Fibroblast of skin of abdomen (primary cell): ENCODE data around the gene PES1. TPM values are rescaled to one million over a fixed set of nuclear protein-coding genes. Genes with fewer than 3 reads are reported as not detected.
"Not testable (repeated sequence)": the region's sequence is repeated elsewhere in the genome, so short reads cannot be mapped to it uniquely, and the experiment has no call there.

Source experiments
- DNase-seq: peaks from one replicate; pipeline ENCODE4 v3.0.0-alpha.2; 2013
- polyA plus RNA-seq, 2 experiments: library from polyadenylated mRNA; unstranded; fragments of 120-200 nt; gene quantifications; one replicate each; pipeline ENCODE4 v1.2.1, GENCODE V29; 2013; ENCODE audit not compliant: insufficient read length in 2 of 2

PES1 gene
- 87.9 TPM for polyA plus RNA-seq (2013, experiment 1 of 2; ENCODE audit: insufficient read length)
- 88.9 TPM for polyA plus RNA-seq (2013, experiment 2 of 2; ENCODE audit: insufficient read length)

DNA sequence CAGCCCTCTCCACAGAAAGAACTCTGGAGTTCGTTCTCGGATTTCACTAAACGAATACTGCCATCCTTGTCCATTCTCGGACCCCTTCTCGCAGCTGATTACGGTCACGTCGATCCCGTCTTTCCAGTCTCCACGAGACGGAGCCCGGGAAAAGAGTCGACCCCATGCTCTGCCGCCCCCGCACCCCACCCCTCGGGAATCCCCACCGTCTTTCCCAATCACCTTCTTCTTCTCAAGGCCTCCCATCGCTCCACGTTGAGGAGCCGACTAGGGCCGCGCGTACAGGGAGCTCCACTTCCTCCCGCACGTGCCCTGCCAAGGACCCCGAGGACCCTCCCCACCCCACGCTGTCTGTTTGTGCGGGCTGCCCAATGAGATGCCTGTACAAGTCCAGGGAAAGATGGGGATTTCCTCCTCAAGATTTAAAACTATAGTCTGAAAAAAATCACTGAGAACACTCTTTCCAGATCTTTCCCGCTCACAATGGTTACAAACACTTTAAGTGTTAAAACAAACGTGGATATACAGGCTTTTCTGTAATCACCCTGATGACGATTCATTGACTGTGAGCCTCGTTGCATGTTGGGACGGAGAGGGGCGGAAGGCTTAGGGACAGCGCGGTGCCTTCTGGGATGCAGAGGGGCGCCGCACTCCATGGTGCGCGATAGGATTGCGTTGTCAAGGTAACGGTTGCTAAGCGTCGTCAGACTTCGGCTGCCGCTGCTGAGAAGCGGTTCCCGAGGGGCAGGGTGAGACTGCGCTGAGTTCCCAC lies at the start of gene PES1:
TSS of gene PES1 (minus strand) at position 323 of the 772 bp plus-strand sequence. CDS start at position 246, 77 bp downstream.
- DNase-seq, result peak; percentile 99

DNA sequence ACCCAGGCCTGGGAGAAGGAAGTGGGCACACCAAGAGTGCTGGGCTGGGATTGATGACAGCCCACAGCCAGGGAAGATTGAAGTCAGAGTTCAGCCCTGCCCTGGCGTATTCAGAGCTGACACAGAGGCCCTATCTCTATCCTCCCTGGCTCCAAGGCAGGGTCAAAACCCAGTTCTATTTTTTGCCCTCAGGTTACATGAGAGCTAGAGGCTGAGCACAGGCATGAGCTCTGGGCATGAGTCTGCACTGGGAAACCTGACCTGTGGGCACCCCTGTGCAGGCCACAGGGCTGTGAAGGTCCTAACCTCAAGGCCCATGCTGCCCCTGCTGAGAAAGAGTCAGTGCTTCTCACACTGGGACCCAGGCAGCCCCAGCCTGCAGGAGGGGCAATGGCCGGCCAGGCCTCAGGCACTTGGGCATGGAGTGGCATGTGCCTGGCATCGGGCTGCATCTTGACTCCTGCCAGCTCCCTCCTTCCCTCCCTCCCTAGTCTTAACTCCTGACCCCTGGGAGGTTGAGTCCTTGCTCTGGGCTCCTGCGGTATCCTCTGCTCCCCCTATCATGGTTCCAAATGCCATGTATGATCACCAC lies 49.2 kb upstream of the PES1 start:
- no peak for DNase-seq

GRCh38 chr22:30640361-30640760 lies 48.7 kb upstream of the PES1 start:
- no peak for DNase-seq

DNA sequence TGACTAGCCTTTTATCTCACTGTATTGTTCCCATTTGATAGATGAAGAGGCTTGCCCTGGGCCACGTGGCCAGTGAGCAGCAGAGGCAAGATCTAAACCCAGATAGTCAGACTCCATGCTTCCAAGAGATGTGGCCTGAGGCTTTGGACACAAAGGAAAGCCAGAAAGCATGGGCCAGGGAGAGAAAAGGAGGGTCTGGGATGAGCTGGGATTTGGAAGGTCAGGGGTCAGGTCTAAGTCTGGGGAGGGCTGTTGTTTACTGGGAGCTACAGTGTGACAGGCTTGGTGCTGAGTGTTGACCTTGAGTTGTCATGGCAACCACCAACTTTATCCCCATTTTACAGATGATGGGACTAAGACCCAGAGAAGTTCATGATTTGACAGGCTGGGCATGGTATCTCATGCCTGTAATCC lies 46.0 kb upstream of the PES1 start:
- DNase-seq, result no peak

GRCh38 chr22:30636226-30637077 lies 44.7 kb upstream of the PES1 start:
- DNase-seq, result no peak

DNA sequence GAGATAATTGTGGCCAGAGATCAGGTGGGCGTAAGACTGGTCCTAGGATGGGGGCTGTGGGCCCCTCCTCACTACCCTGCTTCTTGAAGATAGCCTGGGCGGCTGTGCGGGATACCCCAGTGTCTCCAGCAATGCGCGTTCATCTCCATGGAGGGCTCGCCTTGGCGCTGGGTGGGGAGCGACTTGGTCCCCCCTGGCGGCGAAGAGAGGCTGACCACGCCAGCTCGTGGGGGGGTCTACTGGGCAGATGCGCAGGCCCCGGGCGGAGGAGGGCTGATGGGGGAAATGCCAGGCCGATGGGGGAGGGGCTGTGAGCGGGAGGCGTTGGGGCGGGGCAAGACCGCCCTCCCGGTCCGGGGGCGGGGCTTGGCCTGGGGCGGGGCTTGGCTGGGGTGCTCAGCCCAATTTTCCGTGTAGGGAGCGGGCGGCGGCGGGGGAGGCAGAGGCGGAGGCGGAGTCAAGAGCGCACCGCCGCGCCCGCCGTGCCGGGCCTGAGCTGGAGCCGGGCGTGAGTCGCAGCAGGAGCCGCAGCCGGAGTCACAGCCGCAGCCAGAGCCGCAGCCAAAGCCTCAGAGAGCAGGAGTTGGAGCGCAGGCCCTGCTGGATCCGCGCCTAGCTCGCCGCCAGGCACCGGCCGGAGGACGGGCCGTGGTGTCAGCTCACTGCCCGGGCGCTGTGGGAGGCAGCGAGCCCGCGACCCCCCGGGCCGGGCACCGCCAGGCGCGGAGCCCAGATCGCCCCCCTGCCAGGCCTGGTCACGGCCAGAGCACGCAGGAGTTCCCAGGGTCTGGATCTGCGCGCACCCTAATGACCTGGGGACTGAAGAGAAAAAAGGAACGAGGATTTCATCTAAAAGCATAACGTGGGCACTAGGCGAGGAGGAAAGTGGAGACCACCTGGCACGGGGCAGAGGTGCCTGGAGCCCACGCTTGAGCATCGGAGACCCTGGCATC lies 43.8 kb upstream of the PES1 start, which contains the start of gene SLC35E4:
TSS of gene SLC35E4 (plus strand) at position 509 of the 953 bp plus-strand sequence. CDS start 670 bp downstream, outside the sequence.
- peak; percentile 90 for DNase-seq

DNA sequence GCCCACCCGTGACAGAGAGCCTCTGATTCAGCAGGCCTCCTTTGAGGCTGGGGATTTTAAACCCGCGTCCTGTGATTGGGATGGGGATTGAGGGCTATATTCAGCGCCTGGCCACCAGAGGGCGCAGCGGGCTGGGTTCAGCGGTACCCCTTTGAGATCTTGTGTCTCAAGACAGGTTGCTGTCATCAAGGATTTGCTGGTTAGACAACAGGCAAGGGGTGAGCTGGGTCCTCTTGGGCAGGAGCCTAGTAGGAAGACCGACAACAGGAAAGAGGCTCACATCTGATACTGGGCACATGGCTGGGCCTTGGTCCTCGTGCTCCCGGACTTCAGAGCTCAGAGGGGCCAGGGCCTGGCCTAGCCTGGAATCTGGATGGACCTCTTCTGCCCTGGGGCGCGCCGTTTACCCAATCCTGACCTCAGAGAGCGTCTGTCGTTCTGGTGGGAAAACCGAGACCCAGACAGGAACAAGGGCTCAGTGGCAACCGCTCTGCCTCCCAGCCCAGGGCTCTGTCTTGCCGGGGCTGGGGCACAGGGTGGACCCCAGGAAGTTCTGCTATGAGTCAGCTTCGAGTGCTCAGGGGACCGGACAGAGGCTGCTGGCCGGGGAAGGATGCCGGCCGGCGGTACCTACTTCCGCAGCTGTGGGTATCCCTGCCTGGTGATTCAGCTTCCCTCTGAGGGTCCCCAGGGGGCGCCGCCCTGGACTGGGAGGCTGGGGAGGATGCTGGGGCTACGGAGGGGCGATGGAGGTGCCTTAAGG lies 42.9 kb upstream of the PES1 start:
- peak; percentile 87 for DNase-seq

- not testable (repeated sequence) for DNase-seq
Observed at GRCh38 chr22:30631469-30631868, 39.8 kb upstream of the PES1 start.

- DNase-seq, result no peak
Observed at GRCh38 chr22:30628491-30628890, 36.8 kb upstream of the PES1 start.

DNA sequence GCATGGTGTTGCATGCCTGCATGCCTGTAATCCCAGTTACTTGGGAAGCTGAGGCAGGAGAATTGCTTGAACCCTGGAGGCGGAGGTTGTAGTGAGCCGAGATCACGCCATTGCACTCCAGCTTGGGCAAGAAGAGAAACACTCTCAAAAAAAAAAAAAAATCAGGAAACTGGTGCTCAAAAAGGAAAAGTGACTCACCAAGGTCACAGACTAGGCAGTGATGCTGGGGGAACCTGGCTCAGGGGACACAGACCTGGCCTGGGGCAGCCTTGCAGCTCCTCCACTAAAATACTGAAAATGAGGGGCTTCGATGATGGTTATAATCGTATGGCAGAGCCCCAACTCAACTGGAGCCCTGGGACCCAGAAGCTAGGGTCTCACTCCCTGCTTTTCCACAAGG lies 35.8 kb upstream of the PES1 start:
- no peak for DNase-seq

DNA sequence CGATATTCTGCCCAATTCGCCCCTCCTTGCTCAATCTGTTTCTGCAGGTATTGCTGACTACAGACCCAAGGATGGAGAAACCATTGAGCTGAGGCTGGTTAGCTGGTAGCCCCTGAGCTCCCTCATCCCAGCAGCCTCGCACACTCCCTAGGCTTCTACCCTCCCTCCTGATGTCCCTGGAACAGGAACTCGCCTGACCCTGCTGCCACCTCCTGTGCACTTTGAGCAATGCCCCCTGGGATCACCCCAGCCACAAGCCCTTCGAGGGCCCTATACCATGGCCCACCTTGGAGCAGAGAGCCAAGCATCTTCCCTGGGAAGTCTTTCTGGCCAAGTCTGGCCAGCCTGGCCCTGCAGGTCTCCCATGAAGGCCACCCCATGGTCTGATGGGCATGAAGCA lies 34.7 kb upstream of the PES1 start:
- DNase-seq, result no peak

- not testable (repeated sequence) for DNase-seq
Observed at GRCh38 chr22:30619909-30620308, 28.2 kb upstream of the PES1 start.

- no peak for DNase-seq
Observed at GRCh38 chr22:30617819-30618218, 26.1 kb upstream of the PES1 start.

- no peak for DNase-seq
Observed at GRCh38 chr22:30615543-30615954, 23.8 kb upstream of the PES1 start.

DNA sequence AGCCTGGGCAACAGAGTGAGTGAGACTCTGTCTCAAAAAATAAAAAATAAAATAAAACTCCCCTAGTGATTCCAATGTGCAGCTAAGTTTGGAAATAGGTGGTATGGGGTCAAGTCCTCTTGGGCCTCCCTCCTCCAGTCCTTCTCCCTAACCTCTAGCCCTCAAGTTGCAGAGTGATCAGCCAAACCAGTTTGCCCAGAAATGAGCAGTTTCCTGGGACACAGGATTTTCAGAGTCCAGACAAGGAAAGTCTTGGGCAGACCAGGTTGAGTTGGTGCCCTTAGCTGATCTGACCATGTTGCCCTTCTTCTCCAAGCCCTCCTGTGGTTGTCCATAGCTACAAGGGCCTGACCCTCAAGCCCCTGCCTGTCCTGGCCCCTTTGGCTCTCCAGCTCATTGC lies 23.2 kb upstream of the PES1 start:
- no peak for DNase-seq

GRCh38 chr22:30614268-30614667 lies 22.6 kb upstream of the PES1 start:
- no peak for DNase-seq

GRCh38 chr22:30612789-30613188 lies 21.1 kb upstream of the PES1 start:
- DNase-seq, result no peak

GRCh38 chr22:30611197-30611596 lies 19.5 kb upstream of the PES1 start:
- DNase-seq, result no peak

GRCh38 chr22:30610299-30610698 lies 18.6 kb upstream of the PES1 start:
- no peak for DNase-seq

DNA sequence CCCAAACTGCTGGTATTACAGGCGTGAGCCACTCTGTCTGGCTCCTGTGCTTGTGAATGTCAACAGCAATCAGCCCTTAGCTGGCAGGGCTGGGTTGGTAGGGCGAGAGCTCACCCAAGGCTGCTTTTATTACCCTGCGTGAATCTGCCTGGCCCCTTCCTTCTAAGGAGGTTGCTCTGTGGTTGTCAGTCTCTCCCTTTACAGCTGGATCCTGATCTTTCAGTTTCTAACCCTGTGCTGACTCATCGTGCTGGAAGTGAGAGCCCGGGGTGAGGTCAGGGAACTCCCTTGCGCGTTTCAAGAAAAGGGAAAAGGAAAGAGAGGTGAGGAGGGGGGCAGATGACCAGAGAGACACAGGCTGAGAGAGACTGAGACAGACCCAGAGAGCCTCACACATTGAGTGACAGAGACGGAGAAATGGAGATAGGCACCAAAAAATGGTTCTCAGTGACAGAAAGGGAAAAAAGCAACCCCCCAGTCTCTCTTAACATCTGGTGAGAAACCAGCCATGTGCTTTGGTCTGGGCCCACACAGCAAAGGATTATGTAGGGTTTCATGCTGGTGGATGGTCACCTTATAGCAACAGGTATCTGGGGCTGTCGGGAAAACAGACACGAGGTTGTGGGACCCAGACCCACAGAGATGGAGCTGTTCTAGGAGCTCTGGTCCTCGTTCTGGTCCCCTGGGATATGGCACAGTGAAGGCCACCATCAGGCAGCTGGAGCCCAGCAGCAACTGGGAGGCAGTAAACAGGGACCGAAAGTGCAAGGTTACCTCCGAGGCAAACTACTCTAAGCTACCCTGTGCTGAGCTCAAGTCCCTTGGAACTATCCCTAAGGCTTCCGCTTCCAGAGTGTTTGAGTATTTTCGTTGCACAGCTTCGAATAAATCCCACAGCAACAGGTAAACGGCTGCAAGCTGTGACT lies 17.8 kb upstream of the PES1 start:
- peak; percentile 68 for DNase-seq
